DMS153 (cell line): Measurements from ENCODE around the gene PAQR5.
"Not testable (repeated sequence)": the region's sequence is repeated elsewhere in the genome, so short reads cannot be mapped to it uniquely, and the experiment has no call there.

Experiments
- DNase-seq: peaks from one replicate; lab custom pipeline; 2025; lab: John Stamatoyannopoulos, UW

PAQR5 gene

GRCh38 chr15:69424001-69424400 is 125.3 kb downstream of the PAQR5 start:
- no peak for DNase-seq

GRCh38 chr15:69424748-69425413 is 126.2 kb downstream of the PAQR5 start:
- no peak for DNase-seq

- DNase-seq = no peak
These were observed 135.1 kb downstream of the PAQR5 start for GRCh38 chr15:69433831-69434230.

DNA sequence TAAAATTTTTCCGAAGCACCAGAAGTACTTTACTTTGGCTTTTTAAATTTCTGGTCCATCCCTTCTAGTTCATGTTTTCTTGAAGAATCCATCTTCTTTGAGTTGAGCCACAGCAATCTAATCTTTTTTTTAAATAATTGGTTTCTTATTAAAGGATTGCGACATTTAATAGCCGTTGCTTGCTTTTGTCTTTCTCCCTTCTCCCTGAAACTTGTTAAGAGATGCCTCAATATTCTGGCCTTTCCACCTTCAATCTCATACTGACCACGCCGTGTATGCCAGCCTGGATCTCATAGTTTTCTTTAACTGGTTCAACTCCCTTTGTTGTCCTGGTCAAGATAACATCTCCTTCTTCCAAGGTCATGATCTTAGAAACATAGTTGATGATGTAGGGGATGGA is 135.5 kb downstream of the PAQR5 start:
- no peak for DNase-seq

DNA sequence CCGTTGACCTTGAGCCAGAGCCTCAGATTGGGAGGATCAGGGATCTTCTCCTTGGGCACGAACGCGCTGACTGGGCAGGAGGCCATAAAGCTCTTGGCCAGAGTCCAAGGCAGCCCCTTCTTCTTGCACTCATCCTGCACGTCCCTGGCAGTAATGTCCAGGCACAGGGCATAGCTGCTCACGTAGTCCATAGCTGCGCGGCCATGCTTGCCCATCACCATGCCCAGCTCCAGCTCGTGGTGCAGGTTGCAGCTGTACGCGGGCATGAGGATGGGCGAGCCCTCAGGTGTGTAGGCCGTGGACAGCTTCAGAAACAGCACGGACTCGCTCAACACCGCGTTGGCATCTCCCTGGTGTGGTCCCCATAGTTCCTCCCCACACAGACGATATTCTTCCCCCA is 136.0 kb downstream of the PAQR5 start:
- DNase-seq = no peak

GRCh38 chr15:69435985-69436384 is 137.3 kb downstream of the PAQR5 start:
- no peak for DNase-seq

GRCh38 chr15:69436951-69437350 is 138.2 kb downstream of the PAQR5 start:
- DNase-seq = no peak

GRCh38 chr15:69439623-69440022 is 140.9 kb downstream of the PAQR5 start:
- no peak for DNase-seq

DNA sequence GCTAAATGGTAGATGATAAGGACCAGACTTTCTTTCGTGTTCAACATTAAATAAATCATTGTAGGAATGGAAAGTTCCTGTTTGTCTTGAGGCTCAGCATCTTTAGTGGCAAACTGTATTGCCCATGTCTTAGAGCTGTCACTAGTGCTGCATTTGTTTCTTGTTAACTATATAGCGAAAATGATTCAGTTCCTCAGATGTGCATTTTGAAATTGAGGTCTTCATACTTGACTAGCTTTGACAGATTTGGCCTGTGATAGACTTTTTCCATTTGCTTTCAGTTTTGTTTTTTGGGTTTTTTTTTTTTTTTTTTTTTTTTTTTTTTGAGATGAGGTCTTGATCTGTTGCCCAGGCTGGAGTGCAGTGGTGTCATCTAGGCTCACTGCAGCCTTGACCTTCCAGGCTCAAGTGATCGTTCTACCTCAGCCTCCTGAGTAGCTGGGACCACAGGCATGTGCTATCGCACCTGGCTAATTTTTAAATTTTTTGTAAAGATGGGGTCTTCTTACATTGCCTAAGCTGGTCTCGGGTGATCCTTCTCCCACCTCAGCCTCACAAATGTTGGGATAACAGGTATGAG is 144.4 kb downstream of the PAQR5 start:
- no peak for DNase-seq

DNA sequence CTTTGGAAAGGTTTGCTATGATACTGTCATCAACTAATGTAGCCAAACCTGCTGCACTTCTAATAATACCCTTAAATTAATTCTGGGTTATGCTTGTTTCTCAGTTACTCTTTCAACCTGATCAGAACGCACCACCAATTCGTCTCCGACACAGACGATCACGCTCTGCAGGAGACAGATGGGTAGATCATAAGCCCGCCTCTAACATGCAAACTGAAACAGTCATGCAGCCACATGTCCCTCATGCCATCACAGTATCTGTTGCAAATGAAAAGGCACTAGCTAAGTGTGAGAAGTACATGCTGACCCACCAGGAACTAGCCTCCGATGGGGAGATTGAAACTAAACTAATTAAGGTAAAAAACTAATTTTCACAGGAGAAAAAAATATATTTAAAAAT is 146.0 kb downstream of the PAQR5 start:
- DNase-seq = no peak

DNA sequence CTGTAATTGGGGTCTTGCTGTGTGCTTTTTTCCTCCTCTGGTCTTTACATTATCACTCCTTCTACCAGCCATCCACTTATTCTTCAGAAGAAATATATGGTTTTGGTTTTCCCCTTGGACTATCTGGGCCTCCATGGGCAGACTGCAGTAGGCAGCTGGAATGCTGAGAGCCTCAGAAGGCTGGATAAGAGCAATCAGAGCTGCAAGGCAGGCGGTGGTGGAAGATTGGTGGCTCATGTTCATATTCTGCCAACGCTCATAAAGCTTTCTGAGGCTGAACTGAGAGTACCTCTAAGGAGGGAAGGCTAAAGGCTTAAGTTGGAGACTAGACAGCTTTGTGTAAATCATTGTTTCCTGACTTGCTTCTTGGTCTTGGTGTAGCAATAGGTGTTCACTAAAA is 148.2 kb downstream of the PAQR5 start:
- no peak for DNase-seq

DNA sequence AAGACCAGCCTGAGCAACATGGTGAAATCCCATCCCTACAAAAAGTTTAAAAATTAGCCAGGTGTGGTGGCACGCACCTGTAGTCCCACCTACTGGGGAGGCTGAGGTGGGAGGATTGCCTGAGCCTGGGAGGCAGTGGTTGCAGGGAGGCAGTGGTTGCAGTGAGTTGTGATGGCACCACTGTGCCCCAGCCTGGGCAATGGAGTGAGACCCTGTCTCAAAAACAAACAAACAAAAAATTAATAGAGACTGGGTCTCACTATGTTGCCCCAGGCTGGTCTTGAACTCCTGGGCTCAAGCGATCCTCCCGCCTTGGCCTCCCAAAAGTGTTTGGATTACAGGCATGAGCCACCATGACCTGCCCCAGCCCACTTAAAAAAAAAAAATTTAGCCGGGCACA is 151.5 kb downstream of the PAQR5 start:
- DNase-seq = not testable (repeated sequence)

DNA sequence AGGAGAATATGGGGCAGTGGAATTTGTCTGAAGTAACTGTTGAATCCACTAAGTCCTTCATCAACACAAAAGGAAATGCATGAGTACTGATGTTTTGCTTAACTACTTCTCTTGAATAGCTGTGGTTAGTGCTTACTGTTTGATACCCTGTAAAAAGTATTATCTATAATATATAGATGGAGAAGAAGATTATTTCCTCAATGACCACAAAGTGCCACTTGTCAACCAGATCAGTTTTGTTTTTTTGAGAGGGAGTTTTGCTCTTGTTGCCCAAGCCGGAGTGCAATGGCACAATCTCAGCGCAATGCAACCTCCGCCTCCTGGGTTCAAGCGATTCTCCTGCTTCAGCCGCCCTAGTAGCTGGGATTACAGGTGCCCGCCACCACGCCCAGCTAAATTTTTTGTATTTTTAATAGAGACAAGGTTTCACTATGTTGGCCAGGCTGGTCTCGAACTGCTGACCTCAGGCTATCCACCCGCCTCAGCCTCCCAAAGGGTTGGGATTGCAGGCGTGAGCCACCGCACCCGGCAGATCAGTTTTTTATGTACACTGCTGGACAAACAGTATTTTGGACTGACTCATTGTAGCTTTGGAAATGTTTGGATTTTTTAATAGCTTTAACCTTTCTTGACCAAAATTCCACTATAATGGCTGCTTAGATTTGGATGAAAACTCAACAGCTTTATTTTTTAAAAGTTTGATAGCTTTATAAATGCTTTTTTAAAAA is 152.4 kb downstream of the PAQR5 start:
- no peak for DNase-seq

- DNase-seq = no peak
These were observed 153.4 kb downstream of the PAQR5 start for GRCh38 chr15:69451951-69452691.

- DNase-seq = peak; percentile 76
These were observed 154.2 kb downstream of the PAQR5 start, which contains the start of gene RPLP1 for GRCh38 chr15:69452692-69453521. Gene RPLP1, plus strand, starts transcription at chr15:69452818. Its CDS starts 131 bp downstream, at chr15:69452949.

GRCh38 chr15:69454953-69455352 is 156.2 kb downstream of the PAQR5 start:
- DNase-seq = no peak

- no peak for DNase-seq
These were observed 157.8 kb downstream of the PAQR5 start for GRCh38 chr15:69456208-69457166.
